Heart left ventricle (tissue), 16 donors: ENCODE measurements around the gene RBM44. TPM values are rescaled to one million over a fixed set of nuclear protein-coding genes. Genes with fewer than 3 reads are reported as not detected.

Experiments used
- ATAC-seq, 4 donors: fragments of 200-7000 bp; cut with Tn5 transposase; one replicate each; pipeline ENCODE4 v1.9.1; 2020 to 2022; ENCODE audit warnings: moderate library complexity in 4 of 4, mild to moderate bottlenecking in 3 of 4, moderate number of reproducible peaks in 1 of 4
- DNase-seq, 5 donors: peaks; one replicate each; pipeline ENCODE4 v3.0.0-alpha.2; 2020
- H3K27ac ChIP-seq, 12 donors: fragments of 200-600 bp; sonication (generic) in 4 of 12; one replicate each; pipeline versions ENCODE4 v1.5.0 to v1.8.0; 2016 to 2022; ENCODE audit warnings: mild to moderate bottlenecking in 2 of 12
- H3K27me3 ChIP-seq, 9 donors: fragments of 200-600 bp; sonication (generic) in 2 of 9; one replicate each; pipeline versions ENCODE4 v1.5.1 to v1.8.0; 2016 to 2022; ENCODE audit warnings: mild to moderate bottlenecking in 3 of 9
- H3K36me3 ChIP-seq, 9 donors: fragments of 200-600 bp; sonication (generic) in 2 of 9; one replicate each; pipeline versions ENCODE4 v1.5.0 to v1.8.0; 2018 to 2022; ENCODE audit warnings: mild to moderate bottlenecking in 2 of 9
- H3K4me1 ChIP-seq, 12 donors: fragments of 200-600 bp; sonication (generic) in 4 of 12; one replicate each; pipeline versions ENCODE4 v1.5.0 to v1.8.0; 2016 to 2022; ENCODE audit warnings: mild to moderate bottlenecking in 3 of 12
- H3K4me3 ChIP-seq, 12 donors: fragments of 200-600 bp; sonication (generic) in 4 of 12; one replicate each; pipeline versions ENCODE4 v1.5.0 to v1.8.0; 2017 to 2022; ENCODE audit warnings: mild to moderate bottlenecking in 9 of 12, moderate library complexity in 4 of 12
- H3K9me3 ChIP-seq, 12 donors: fragments of 200-600 bp; sonication (generic) in 4 of 12; one replicate each; pipeline versions ENCODE4 v1.5.0 to v1.8.0; 2016 to 2022; ENCODE audit warnings: mild to moderate bottlenecking in 1 of 12
- CTCF ChIP-seq, 12 donors: fragments of 200-600 bp; sonication (generic) in 4 of 12; IDR thresholded peaks; one replicate each; pipeline versions ENCODE4 v1.5.0 to v1.8.0; 2018 to 2022; ENCODE audit warnings: antibody characterized with exemption in 12 of 12, mild to moderate bottlenecking in 5 of 12
- POLR2A ChIP-seq, 2 donors: fragments of 450-650 bp; IDR thresholded peaks; one replicate each; pipeline ENCODE4 v1.6.1; 2017; ENCODE audit warnings: antibody characterized with exemption in 2 of 2, mild to moderate bottlenecking in 2 of 2, moderate library complexity in 2 of 2
- whole genome bisulfite sequencing, 4 donors: extraction: QIAGEN DNeasy Blood & Tissue Kit in 2 of 4; methylation state at CpG; one replicate each; pipeline versions ENCODE4 v1.1.5 to v1.1.7; 2013 to 2018; 5-methylcytosine and 5-hydroxymethylcytosine counted together
- intact Hi-C, 10 donors: fragments of 100-400 bp; cut with DNase I; formaldehyde crosslinking; loops; one replicate each; pipeline versions ENCODE4 v1.11.1 to v1.14.2; 2022
- polyA plus RNA-seq, 2 donors: library from polyadenylated mRNA; stranded (reverse); fragments of 200-250 nt; gene quantifications; one replicate each; pipeline ENCODE4 v1.2.3, GENCODE V29; 2013
- total RNA-seq, 9 donors: library from RNA; depleted of rRNA in 2 of 9; stranded (reverse); fragments of >200 nt in 2 of 9; fragmentation: NEBNext Ultra II Directional in 3 of 9; extraction: Animal tissue kit (Norgen Biotek cat#: 25700) in 3 of 9; gene quantifications; one replicate each; pipeline versions ENCODE4 v1.1.0 to v1.2.4, GENCODE V29; 2016 to 2023
- donor health status: ischemic (EF 13 %, LVEDD 7.1; RV severe dilation, severe dysfunction).
- donor health status: healthy with polysubstance abuse.
- donor health status: DM: no; HTN: yes; CAD: no.
- donor health status: DM: no; HTN: no; CAD: no.
- donor health status: ischemic (EF 25% LVEDD 6.9; RV normal size, moderate dysfunction).
- donor health status: ischemic (EF 25% LVEDD 5.7; RV mildly dilated, moderate dysfunction).
- donor health status: healthy.
- donor health status: DM: yes; HTN: yes; CAD: no.
- donor health status: ischemic (EF 35%, LVEDD 5.7; RV mildly dilated, moderate dysfunction).
- donor health status: nonischemic (EF 11% LVEDD 7.7; RV severe dilation, severe dysfunction).
- donor health status: DM: yes; HTN: yes; CAD: no.
- donor health status: PGD.
- donor health status: ischemic (EF 29% LVEDD 5.4; RV normal size, mild dysfunction).
- donor health status: nonischemic (EF 23%, LVEDD 6.1; RV moderate dilation, normal function).

The RBM44 gene
- total and polyA plus RNA-seq, 11 donors = 0.16 to 0.94 (median 0.44) TPM

- Histone ChIP-seq H3K27me3 (no peaks in the 10 kb centered on the region), H3K36me3 (peaks cover 0 to 20% (median 9%) of the 10 kb centered on the region in 9 donors), H3K9me3 (peaks cover 0 to 15% (median 8%) of the 10 kb centered on the region in 12 donors), H3K27ac (no peak overlapping the region), H3K4me3 (no peak overlapping the region), H3K4me1 (no peaks in the 10 kb centered on the region)
- DNase-seq (no peak), ATAC-seq (no peak)
- TF ChIP-seq POLR2A (IDR thresholded peaks at IDR 0.05) (no peak), CTCF (IDR thresholded peaks at IDR 0.05) (no peak)
- intact Hi-C loops = no loop called here
- 82 to 100% (median 98%) methylated on average over 4 of the region's 4 CpGs for WGBS, 4 donors
Measured at GRCh38 chr2:237786936-237787335, 11.6 kb upstream of the RBM44 start.

- H3K4me1 ChIP-seq = no peaks in the 10 kb centered on the region
- peaks cover 0 to 15% (median 8%) of the 10 kb centered on the region in 12 donors for H3K9me3 ChIP-seq
- intact Hi-C loops = no loop called here
- no peak for TF ChIP-seq CTCF (IDR thresholded peaks at IDR 0.05)
- no peak for TF ChIP-seq POLR2A (IDR thresholded peaks at IDR 0.05)
- 86 to 90% (median 87%) methylated on average over 4 of the region's 4 CpGs for WGBS, 4 donors
- peaks cover 0 to 8% (median 0%) of the 10 kb centered on the region in 9 donors for H3K36me3 ChIP-seq
- DNase-seq = no peak
- no peak for ATAC-seq
- H3K4me3 ChIP-seq = no peak overlapping the region
- no peak overlapping the region for H3K27ac ChIP-seq
- no peaks in the 10 kb centered on the region for H3K27me3 ChIP-seq
Measured at GRCh38 chr2:237790353-237790752, 8.2 kb upstream of the RBM44 start.

- H3K27ac ChIP-seq = no peak overlapping the region
- 74 to 81% (median 77%) methylated on average over 6 of the region's 6 CpGs for WGBS, 4 donors
- TF ChIP-seq POLR2A (IDR thresholded peaks at IDR 0.05) (no peak), CTCF (IDR thresholded peaks at IDR 0.05) (no peak)
- peaks cover 0 to 6% (median 3%) of the 10 kb centered on the region in 12 donors for H3K9me3 ChIP-seq
- intact Hi-C loops = no loop called here
- DNase-seq (no peak), ATAC-seq (no peak)
- no peaks in the 10 kb centered on the region for H3K4me1 ChIP-seq
- H3K36me3 ChIP-seq = no peaks in the 10 kb centered on the region
- H3K4me3 ChIP-seq = no peak overlapping the region
- no peaks in the 10 kb centered on the region for H3K27me3 ChIP-seq
Measured at GRCh38 chr2:237791977-237792727, 6.4 kb upstream of the RBM44 start.

- WGBS, 4 donors = 94 to 99% (median 95%) methylated on average over 3 of the region's 3 CpGs
- Histone ChIP-seq H3K9me3 (peaks cover 0 to 17% (median 0%) of the 10 kb centered on the region in 12 donors), H3K4me1 (no peaks in the 10 kb centered on the region), H3K4me3 (no peak overlapping the region), H3K27ac (no peak overlapping the region), H3K36me3 (no peaks in the 10 kb centered on the region), H3K27me3 (no peaks in the 10 kb centered on the region)
- intact Hi-C loops = no loop called here
- DNase-seq = no peak
- no peak for ATAC-seq
- no peak for TF ChIP-seq CTCF (IDR thresholded peaks at IDR 0.05)
- TF ChIP-seq POLR2A (IDR thresholded peaks at IDR 0.05) = no peak
Measured at GRCh38 chr2:237797253-237797652, 1.3 kb upstream of the RBM44 start.
